Measurements from ENCODE around the gene IFIT2. TPM values are rescaled to one million over a fixed set of nuclear protein-coding genes. Genes with fewer than 3 reads are reported as not detected.

The IFIT2 gene
- total RNA-seq, 1 experiment from 2014 or later: 1.0 TPM

DNA sequence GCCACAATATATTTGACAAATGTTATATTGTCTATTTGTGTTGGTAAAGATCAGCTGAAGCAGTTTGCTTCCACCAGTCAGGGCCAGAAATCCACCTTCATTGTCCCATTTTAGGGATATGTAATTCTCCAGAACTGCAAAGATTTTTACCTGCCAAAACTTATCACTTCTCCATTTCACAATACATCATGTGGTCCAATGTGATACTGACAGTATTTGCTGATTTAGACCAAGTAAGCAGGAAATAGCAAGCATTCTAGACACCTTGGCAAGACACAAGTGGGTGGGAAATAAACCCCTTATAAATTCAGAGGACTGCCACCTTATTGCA lies 31.7 kb upstream of the IFIT2 start (continued):
- TF ChIP-seq, protein P1, sequence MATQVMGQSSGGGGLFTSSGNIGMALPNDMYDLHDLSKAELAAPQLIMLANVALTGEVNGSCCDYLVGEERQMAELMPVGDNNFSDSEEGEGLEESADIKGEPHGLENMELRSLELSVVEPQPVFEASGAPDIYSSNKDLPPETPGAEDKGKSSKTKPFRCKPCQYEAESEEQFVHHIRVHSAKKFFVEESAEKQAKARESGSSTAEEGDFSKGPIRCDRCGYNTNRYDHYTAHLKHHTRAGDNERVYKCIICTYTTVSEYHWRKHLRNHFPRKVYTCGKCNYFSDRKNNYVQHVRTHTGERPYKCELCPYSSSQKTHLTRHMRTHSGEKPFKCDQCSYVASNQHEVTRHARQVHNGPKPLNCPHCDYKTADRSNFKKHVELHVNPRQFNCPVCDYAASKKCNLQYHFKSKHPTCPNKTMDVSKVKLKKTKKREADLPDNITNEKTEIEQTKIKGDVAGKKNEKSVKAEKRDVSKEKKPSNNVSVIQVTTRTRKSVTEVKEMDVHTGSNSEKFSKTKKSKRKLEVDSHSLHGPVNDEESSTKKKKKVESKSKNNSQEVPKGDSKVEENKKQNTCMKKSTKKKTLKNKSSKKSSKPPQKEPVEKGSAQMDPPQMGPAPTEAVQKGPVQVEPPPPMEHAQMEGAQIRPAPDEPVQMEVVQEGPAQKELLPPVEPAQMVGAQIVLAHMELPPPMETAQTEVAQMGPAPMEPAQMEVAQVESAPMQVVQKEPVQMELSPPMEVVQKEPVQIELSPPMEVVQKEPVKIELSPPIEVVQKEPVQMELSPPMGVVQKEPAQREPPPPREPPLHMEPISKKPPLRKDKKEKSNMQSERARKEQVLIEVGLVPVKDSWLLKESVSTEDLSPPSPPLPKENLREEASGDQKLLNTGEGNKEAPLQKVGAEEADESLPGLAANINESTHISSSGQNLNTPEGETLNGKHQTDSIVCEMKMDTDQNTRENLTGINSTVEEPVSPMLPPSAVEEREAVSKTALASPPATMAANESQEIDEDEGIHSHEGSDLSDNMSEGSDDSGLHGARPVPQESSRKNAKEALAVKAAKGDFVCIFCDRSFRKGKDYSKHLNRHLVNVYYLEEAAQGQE (IDR thresholded peaks at IDR 0.05; ENCODE audit: low read depth): no peak
- TF ChIP-seq CBX3 (IDR thresholded peaks at IDR 0.05; ENCODE audit: low read depth) (no peak), POLR2AphosphoS5 (IDR thresholded peaks at IDR 0.05; ENCODE audit: low read depth, low read length) (no peak), YY1 (IDR thresholded peaks at IDR 0.05; ENCODE audit: extremely low read depth, insufficient replicate concordance, low read depth, low read length) (no peak), SIN3A (IDR thresholded peaks at IDR 0.05; ENCODE audit: low read depth) (no peak), CEBPB (IDR thresholded peaks at IDR 0.05; ENCODE audit: low read depth) (no peak), ZFX (IDR thresholded peaks at IDR 0.05) (no peak), EZH2phosphoT487 (IDR thresholded peaks at IDR 0.05; ENCODE audit: borderline replicate concordance) (no peak), JUND (IDR thresholded peaks at IDR 0.05) (no peak), ZNF274 (IDR thresholded peaks at IDR 0.05; ENCODE audit: low read depth, low read length) (no peak), ELF1 (IDR thresholded peaks at IDR 0.05; ENCODE audit: borderline replicate concordance, low read depth) (no peak)

DNA sequence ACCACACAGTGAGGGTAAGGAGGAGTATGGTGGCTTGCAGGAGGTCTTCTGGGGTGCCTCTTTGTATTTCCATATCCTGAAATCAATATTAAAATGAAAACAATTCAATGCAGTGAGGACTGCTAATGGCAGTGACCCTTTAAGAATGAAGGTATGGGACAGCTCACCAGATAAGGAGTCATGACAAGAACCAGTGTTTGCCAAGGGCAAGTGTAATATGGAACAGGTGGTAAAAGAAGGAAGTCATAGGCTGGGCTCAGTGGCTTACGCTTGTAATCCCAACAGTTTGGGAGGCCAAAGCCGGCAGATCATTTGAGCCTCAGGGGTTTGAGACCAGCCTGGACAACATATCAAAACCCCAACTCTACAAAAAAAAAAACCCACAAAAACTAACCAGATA lies 30.3 kb upstream of the IFIT2 start:
- Histone ChIP-seq H3K36me3 (ENCODE audit: control insufficient read depth in 1 of 2, insufficient read depth in 2 of 2, low read length in 2 of 2) (no peaks in the 10 kb centered on the region), H3K4me2 (ENCODE audit: low read length) (no peak overlapping the region), H3K79me2 (ENCODE audit: insufficient read depth, low read length) (no peaks in the 10 kb centered on the region), H2AFZ (ENCODE audit: low read depth, low read length, poor library complexity, severe bottlenecking) (no peak overlapping the region), H3K27ac (ENCODE audit: low read depth, low read length) (no peak overlapping the region), H3K9ac (ENCODE audit: low read length) (no peak overlapping the region), H3K9me2 (ENCODE audit: insufficient read depth) (no peaks in the 10 kb centered on the region), H3K9me3 (ENCODE audit: control insufficient read depth in 1 of 2, insufficient read depth in 1 of 2, low read depth in 1 of 2, low read length in 2 of 2) (no peaks in the 10 kb centered on the region), H3K27me3 (ENCODE audit: insufficient read depth, low read length) (no peaks in the 10 kb centered on the region), H3K4me3 (replicated peaks in 1 of 2; ENCODE audit: low read depth in 1 of 2, low read length in 2 of 2) (no peak overlapping the region), H3K4me1 (ENCODE audit: control insufficient read depth in 1 of 2, insufficient read depth in 2 of 2, low read length in 2 of 2) (peaks cover 4 to 6% of the 10 kb centered on the region in 2 experiments; a peak in 2 of 4 replicates), H4K20me1 (ENCODE audit: insufficient read depth) (no peaks in the 10 kb centered on the region)
- CTCF ChIA-PET: no interaction called here
- RAD21 ChIA-PET (ENCODE audit: low non-redundant PET in 1 of 2, low total read pairs in 2 of 2, uncharacterized antibody in 2 of 2, unreplicated experiment in 2 of 2): no interaction called here
- no TSS peak for BruUV-seq (replicated peaks)
- POLR2A ChIA-PET: no interaction called here
- ATAC-seq (no peak), DNase-seq (ENCODE audit: low read depth, low spot score) (no peak)
- intact Hi-C loops (cut with micrococcal nuclease): no loop called here
- no peak for TF ChIP-seq SP1 (IDR thresholded peaks at IDR 0.05; ENCODE audit: low read depth)
- TF ChIP-seq ZFX (IDR thresholded peaks at IDR 0.05): no peak
- no peak for TF ChIP-seq EGR1 (IDR thresholded peaks at IDR 0.05; ENCODE audit: low read depth)
- TF ChIP-seq ELF1 (IDR thresholded peaks at IDR 0.05; ENCODE audit: borderline replicate concordance, low read depth): no peak
- TF ChIP-seq, protein P2, sequence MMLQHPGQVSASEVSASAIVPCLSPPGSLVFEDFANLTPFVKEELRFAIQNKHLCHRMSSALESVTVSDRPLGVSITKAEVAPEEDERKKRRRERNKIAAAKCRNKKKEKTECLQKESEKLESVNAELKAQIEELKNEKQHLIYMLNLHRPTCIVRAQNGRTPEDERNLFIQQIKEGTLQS (IDR thresholded peaks at IDR 0.05): no peak
- no peak for TF ChIP-seq EZH2 (IDR thresholded peaks at IDR 0.05)
- no peak for TF ChIP-seq EZH2phosphoT487 (IDR thresholded peaks at IDR 0.05; ENCODE audit: borderline replicate concordance)
- no peak for TF ChIP-seq SIN3A (IDR thresholded peaks at IDR 0.05; ENCODE audit: low read depth)
- TF ChIP-seq, protein P3, sequence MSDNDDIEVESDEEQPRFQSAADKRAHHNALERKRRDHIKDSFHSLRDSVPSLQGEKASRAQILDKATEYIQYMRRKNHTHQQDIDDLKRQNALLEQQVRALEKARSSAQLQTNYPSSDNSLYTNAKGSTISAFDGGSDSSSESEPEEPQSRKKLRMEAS (IDR thresholded peaks at IDR 0.05): no peak
- no peak for TF ChIP-seq CEBPB (IDR thresholded peaks at IDR 0.05; ENCODE audit: low read depth)
- no peak for TF ChIP-seq POLR2AphosphoS5 (IDR thresholded peaks at IDR 0.05; ENCODE audit: low read depth, low read length)
- TF ChIP-seq, protein P4, sequence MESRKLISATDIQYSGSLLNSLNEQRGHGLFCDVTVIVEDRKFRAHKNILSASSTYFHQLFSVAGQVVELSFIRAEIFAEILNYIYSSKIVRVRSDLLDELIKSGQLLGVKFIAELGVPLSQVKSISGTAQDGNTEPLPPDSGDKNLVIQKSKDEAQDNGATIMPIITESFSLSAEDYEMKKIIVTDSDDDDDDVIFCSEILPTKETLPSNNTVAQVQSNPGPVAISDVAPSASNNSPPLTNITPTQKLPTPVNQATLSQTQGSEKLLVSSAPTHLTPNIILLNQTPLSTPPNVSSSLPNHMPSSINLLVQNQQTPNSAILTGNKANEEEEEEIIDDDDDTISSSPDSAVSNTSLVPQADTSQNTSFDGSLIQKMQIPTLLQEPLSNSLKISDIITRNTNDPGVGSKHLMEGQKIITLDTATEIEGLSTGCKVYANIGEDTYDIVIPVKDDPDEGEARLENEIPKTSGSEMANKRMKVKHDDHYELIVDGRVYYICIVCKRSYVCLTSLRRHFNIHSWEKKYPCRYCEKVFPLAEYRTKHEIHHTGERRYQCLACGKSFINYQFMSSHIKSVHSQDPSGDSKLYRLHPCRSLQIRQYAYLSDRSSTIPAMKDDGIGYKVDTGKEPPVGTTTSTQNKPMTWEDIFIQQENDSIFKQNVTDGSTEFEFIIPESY (IDR thresholded peaks at IDR 0.05; ENCODE audit: extremely low read depth, insufficient replicate concordance, low read length): no peak
- TF ChIP-seq FOSL1 (IDR thresholded peaks at IDR 0.05; ENCODE audit: low read depth): no peak
- no peak for TF ChIP-seq JUND (IDR thresholded peaks at IDR 0.05)
- TF ChIP-seq YY1 (IDR thresholded peaks at IDR 0.05; ENCODE audit: extremely low read depth, insufficient replicate concordance, low read depth, low read length): no peak

All from HCT116 (cell line).